ENCODE results near the gene HECTD2.

GRCh38 chr10:91432175-91432574 lies 22.0 kb downstream of the HECTD2 start:
- TF ChIP-seq CTCF (conservative IDR thresholded peaks at IDR 0.05; ENCODE audit: low read length) (no peak), EZH2phosphoT487 (IDR thresholded peaks at IDR 0.05; ENCODE audit: borderline replicate concordance) (no peak)
